ENCODE results near the gene NPBWR2. TPM values are rescaled to one million over a fixed set of nuclear protein-coding genes. Genes with fewer than 3 reads are reported as not detected.

Gene NPBWR2
- total and polyA plus RNA-seq, 9 of the 15 experiments (the other 6 are each of a cell fraction or from before 2014, with no cell fraction given): not detected

DNA sequence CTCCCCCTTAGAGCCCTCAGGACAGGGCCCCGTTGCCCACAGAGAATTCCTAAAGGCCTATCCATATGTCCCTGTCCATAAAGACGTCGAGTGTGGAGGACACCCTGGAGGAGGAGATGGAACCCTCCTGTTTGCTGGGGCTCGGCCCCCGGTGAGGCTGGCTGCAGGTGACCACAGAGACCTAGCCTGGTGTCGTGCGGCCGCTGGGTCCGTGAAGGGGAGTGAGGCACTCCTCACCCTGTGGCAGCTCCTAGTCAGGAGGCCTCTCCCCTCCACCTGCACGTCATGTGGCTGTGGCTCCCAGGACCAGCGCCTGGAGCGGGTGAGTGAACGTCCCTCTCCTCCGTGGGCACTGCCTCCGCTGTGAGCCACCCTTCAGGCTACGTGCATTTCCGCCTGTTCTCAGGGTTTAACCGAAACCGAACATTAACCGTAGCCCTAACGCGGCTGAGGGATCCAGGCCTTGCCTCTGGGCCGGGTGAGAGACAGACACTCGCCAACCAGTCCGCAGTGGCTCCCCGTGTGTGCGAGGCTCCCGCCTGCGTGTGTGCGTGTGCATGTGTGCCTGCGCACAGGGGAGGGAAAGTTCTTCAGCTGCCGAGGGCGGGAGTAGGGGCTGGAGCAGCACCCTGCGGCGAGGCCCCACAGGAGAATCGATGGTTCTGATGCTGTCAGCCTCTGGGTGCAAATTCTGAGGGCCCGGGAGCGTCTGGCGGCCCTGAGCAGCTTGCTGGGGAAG lies 50.3 kb downstream of the NPBWR2 start (continued):
- TF ChIP-seq, protein P1, sequence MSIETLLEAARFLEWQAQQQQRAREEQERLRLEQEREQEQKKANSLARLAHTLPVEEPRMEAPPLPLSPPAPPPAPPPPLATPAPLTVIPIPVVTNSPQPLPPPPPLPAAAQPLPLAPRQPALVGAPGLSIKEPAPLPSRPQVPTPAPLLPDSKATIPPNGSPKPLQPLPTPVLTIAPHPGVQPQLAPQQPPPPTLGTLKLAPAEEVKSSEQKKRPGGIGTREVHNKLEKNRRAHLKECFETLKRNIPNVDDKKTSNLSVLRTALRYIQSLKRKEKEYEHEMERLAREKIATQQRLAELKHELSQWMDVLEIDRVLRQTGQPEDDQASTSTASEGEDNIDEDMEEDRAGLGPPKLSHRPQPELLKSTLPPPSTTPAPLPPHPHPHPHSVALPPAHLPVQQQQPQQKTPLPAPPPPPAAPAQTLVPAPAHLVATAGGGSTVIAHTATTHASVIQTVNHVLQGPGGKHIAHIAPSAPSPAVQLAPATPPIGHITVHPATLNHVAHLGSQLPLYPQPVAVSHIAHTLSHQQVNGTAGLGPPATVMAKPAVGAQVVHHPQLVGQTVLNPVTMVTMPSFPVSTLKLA (conservative IDR thresholded peaks at IDR 0.05): no peak
- TF ChIP-seq NFIC (IDR thresholded peaks at IDR 0.05): no peak
- TF ChIP-seq NCOR1 (IDR thresholded peaks at IDR 0.05): no peak

DNA sequence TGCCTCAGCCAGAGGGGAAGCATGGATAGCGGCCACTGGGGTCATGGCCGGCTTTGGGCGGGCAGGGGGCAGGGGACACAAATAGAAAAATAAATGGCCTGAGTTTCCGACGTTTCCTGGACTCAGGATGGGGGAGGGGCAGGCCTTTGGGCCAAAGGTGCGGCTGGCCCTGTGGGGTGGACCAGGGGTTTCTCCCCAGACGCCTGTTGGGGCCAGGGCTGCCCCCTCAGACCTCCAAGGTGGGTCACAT lies 50.8 kb downstream of the NPBWR2 start:
- Histone ChIP-seq H3K4me3 (no peak overlapping the region), H2AFZ (ENCODE audit: low read depth, low read length) (no peak overlapping the region), H4K20me1 (replicated peaks; ENCODE audit: control insufficient read depth, insufficient read depth, low read length) (no peaks in the 10 kb centered on the region), H3K9ac (ENCODE audit: insufficient read depth in 1 of 2, low read depth in 2 of 2, low read length in 2 of 2) (peak overlapping the region in 1 of 2 experiments; percentile 44; a peak in 2 of 4 replicates), H3K79me2 (ENCODE audit: control insufficient read depth, insufficient read depth, low read length) (no peaks in the 10 kb centered on the region), H3K4me1 (replicated peaks in 1 of 2; ENCODE audit: control insufficient read depth in 2 of 2, insufficient read depth in 2 of 2, low read length in 2 of 2) (peaks cover 16 to 66% of the 10 kb centered on the region in 2 experiments), H3K27me3 (ENCODE audit: control insufficient read depth in 2 of 2, insufficient read depth in 2 of 2, low read length in 2 of 2) (no peaks in the 10 kb centered on the region), H3K4me2 (ENCODE audit: insufficient read depth, low read length) (no peak overlapping the region), H3K27ac (ENCODE audit: extremely low read depth, low read depth, low read length) (no peak overlapping the region), H3K9me3 (replicated peaks; ENCODE audit: control insufficient read depth, insufficient read depth, low read depth, low read length) (no peaks in the 10 kb centered on the region), H3K36me3 (ENCODE audit: control insufficient read depth, insufficient read depth, low read length) (no peaks in the 10 kb centered on the region), H3K9me1 (ENCODE audit: control insufficient read depth, insufficient read depth, low read length) (no peaks in the 10 kb centered on the region)
- no TSS peak for BruUV-seq (replicated peaks)
- FAIRE-seq: no peak
- no peak for TF ChIP-seq ADNP (tag; IDR thresholded peaks at IDR 0.05)
- no peak for TF ChIP-seq GATAD2A (IDR thresholded peaks at IDR 0.05)
- TF ChIP-seq RBM25 (IDR thresholded peaks at IDR 0.05; ENCODE audit: low read depth, low read length, severe bottlenecking): no peak
- no peak for TF ChIP-seq ZNF184 (CRISPR knock-in tag; IDR thresholded peaks at IDR 0.05)
- no peak for TF ChIP-seq SRSF7 (optimal IDR thresholded peaks at IDR 0.05; ENCODE audit: low read depth, low read length)
- TF ChIP-seq HMG20B (CRISPR knock-in tag; IDR thresholded peaks at IDR 0.05): no peak
- intact Hi-C loops (cut with micrococcal nuclease) (no loop called here), in situ Hi-C loops (cut with MboI) (no loop called here)
- 40% methylated on average over 5 of the region's 7 CpGs for WGBS (ENCODE audit: insufficient coverage, low coverage, missing lambda C conversion rate)
- ATAC-seq: no peak
- no peak for DNase-seq (ENCODE audit: extremely low read depth in 1 of 4, low spot score in 3 of 4)
- ChIA-PET CTCF (ENCODE audit: low intra/inter-chr PET ratio) (no interaction called here), POLR2A (no interaction called here)
